IMR-90 (cell line): ENCODE results near the gene C19orf73. TPM values are rescaled to one million over a fixed set of nuclear protein-coding genes. Genes with fewer than 3 reads are reported as not detected.

Source experiments
- ATAC-seq: fragments of 200-7000 bp; cut with Tn5 transposase; 2 replicates; pipeline ENCODE4 v1.9.1; 2020; ENCODE audit warnings: low read depth, mild to moderate bottlenecking, moderate library complexity
- BruUV-seq: library from RNA; stranded (reverse); fragments of 400-500 nt; replicated peaks from 2 replicates; lab custom pipeline; 2021; lab: Mats Ljungman, UMichigan
- CTCF ChIA-PET: fragments of 300-600 bp; formaldehyde crosslinking; extraction: SDS; loops from one replicate; lab custom pipeline; 2021; ENCODE audit warnings: antibody characterized with exemption; lab: Yijun Ruan, JAX
- POLR2A ChIA-PET: fragments of 300-600 bp; sonication (Branson Sonifier 250); formaldehyde crosslinking; loops from one replicate; lab custom pipeline; 2022; ENCODE audit warnings: antibody characterized with exemption; ENCODE audit not compliant: unreplicated experiment; lab: Charles Lee
- DNase-seq: peaks from one replicate; pipeline ENCODE4 v3.0.0; 2013
- H2AFZ ChIP-seq: replicated peaks from 2 replicates; pipeline ENCODE3; 2013; ENCODE audit warnings: low read length, mild to moderate bottlenecking; ENCODE audit not compliant: poor library complexity
- H2AK5ac ChIP-seq: 2 replicates; pipeline ENCODE4 v1.6.1; 2013; ENCODE audit warnings: low read depth, low read length, inconsistent platforms
- H2AK9ac ChIP-seq: replicated peaks from 2 replicates; pipeline ENCODE3; 2013; ENCODE audit warnings: mild to moderate bottlenecking, low read depth, low read length, moderate library complexity; ENCODE audit not compliant: poor library complexity
- H2BK120ac ChIP-seq: 2 replicates; pipeline ENCODE4 v1.6.1; 2013; ENCODE audit warnings: low read depth, low read length, inconsistent platforms
- H2BK15ac ChIP-seq: 3 replicates; pipeline ENCODE4 v1.6.1; 2013; ENCODE audit warnings: low read depth, low read length, inconsistent platforms
- H2BK20ac ChIP-seq: 2 replicates; pipeline ENCODE4 v1.6.1; 2013; ENCODE audit warnings: low read depth, mild to moderate bottlenecking, inconsistent platforms, low read length, moderate library complexity
- H2BK5ac ChIP-seq: 2 replicates; pipeline ENCODE4 v1.6.1; 2013; ENCODE audit warnings: mild to moderate bottlenecking, low read depth, low read length, inconsistent platforms; ENCODE audit not compliant: poor library complexity, severe bottlenecking
- H3K14ac ChIP-seq: replicated peaks from 2 replicates; pipeline ENCODE4 v1.6.1; 2013; ENCODE audit warnings: low read depth, low read length, inconsistent platforms
- H3K18ac ChIP-seq: 2 replicates; pipeline ENCODE4 v1.6.1; 2013; ENCODE audit warnings: low read depth, low read length, control low read depth
- H3K23ac ChIP-seq: 2 replicates; pipeline ENCODE4 v1.6.1; 2013; ENCODE audit warnings: low read depth, low read length, inconsistent platforms
- H3K27ac ChIP-seq: 2 replicates; pipeline ENCODE4 v1.5.1; 2013; ENCODE audit warnings: mild to moderate bottlenecking, control low read depth, low read length; ENCODE audit not compliant: insufficient read depth
- H3K27me3 ChIP-seq: 2 replicates; pipeline ENCODE4 v1.6.1; 2013; ENCODE audit warnings: low read length; ENCODE audit not compliant: control insufficient read depth, insufficient read depth
- H3K36me3 ChIP-seq: 2 replicates; pipeline ENCODE4 v1.6.1; 2013; ENCODE audit warnings: low read length, mixed read lengths; ENCODE audit not compliant: control insufficient read depth, insufficient read depth
- H3K4ac ChIP-seq: 2 replicates; pipeline ENCODE4 v1.6.1; 2013; ENCODE audit warnings: low read depth, low read length, inconsistent platforms
- H3K4me1 ChIP-seq: 2 replicates; pipeline ENCODE4 v1.6.1; 2013; ENCODE audit warnings: low read length, mixed read lengths; ENCODE audit not compliant: control insufficient read depth, insufficient read depth
- H3K4me2 ChIP-seq: 2 replicates; pipeline ENCODE4 v1.6.1; 2013; ENCODE audit warnings: low read depth, mild to moderate bottlenecking, control low read depth, low read length, moderate library complexity
- H3K4me3 ChIP-seq: 2 replicates; pipeline ENCODE4 v1.5.1; 2013; ENCODE audit warnings: low read depth, mild to moderate bottlenecking, control low read depth, low read length, moderate library complexity; ENCODE audit not compliant: insufficient read depth
- H3K56ac ChIP-seq: 2 replicates; pipeline ENCODE4 v1.6.1; 2013; ENCODE audit warnings: low read length, inconsistent platforms; ENCODE audit not compliant: insufficient read depth; ENCODE audit errors: extremely low read depth
- H3K79me1 ChIP-seq, 2 experiments: 2 replicates each; pipeline ENCODE4 v1.6.1; 2013; ENCODE audit warnings: low read length in 2 of 2, inconsistent platforms in 1 of 2, low read depth in 1 of 2
- H3K9ac ChIP-seq: 2 replicates; pipeline ENCODE4 v1.6.1; 2013; ENCODE audit warnings: low read depth, low read length, control low read depth
- H3K9me1 ChIP-seq: 2 replicates; pipeline ENCODE4 v1.6.1; 2013; ENCODE audit warnings: low read length, inconsistent platforms; ENCODE audit not compliant: insufficient read depth
- H3K9me3 ChIP-seq: 2 replicates; pipeline ENCODE4 v1.6.1; 2013; ENCODE audit warnings: low read length; ENCODE audit not compliant: control insufficient read depth, insufficient read depth
- H4K20me1 ChIP-seq: 2 replicates; pipeline ENCODE4 v1.6.1; 2013; ENCODE audit warnings: low read length, inconsistent platforms; ENCODE audit not compliant: insufficient read depth
- H4K5ac ChIP-seq: 2 replicates; pipeline ENCODE4 v1.6.1; 2013; ENCODE audit warnings: mild to moderate bottlenecking, low read depth, low read length, control low read depth
- H4K8ac ChIP-seq, 2 experiments: 2 replicates each; pipeline ENCODE4 v1.6.1; 2013; ENCODE audit warnings: low read depth in 2 of 2, low read length in 2 of 2, control low read depth in 1 of 2, inconsistent platforms in 1 of 2
- H4K91ac ChIP-seq: 2 replicates; pipeline ENCODE4 v1.6.1; 2013; ENCODE audit warnings: low read depth, low read length, inconsistent platforms; ENCODE audit not compliant: insufficient read depth
- CEBPB ChIP-seq: IDR thresholded peaks from 2 replicates; pipeline ENCODE4 v1.6.1; 2012; ENCODE audit warnings: low read depth, low read length, improper control_type of control experiment
- CHD1 ChIP-seq: IDR thresholded peaks from 2 replicates; pipeline ENCODE4 v1.6.1; 2012; ENCODE audit warnings: low read depth, low read length, improper control_type of control experiment
- MAFK ChIP-seq: IDR thresholded peaks from 2 replicates; pipeline ENCODE4 v1.6.1; 2012; ENCODE audit warnings: low read depth, low read length, improper control_type of control experiment
- MAZ ChIP-seq: IDR thresholded peaks from 2 replicates; pipeline ENCODE4 v1.6.1; 2012; ENCODE audit warnings: low read depth, mild to moderate bottlenecking, low read length, improper control_type of control experiment, moderate library complexity, borderline replicate concordance
- MXI1 ChIP-seq: IDR thresholded peaks from 2 replicates; pipeline ENCODE4 v1.6.1; 2012; ENCODE audit warnings: low read depth, mild to moderate bottlenecking, low read length, moderate library complexity, borderline replicate concordance
- RCOR1 ChIP-seq: IDR thresholded peaks from 2 replicates; pipeline ENCODE4 v1.6.1; 2012; ENCODE audit warnings: mild to moderate bottlenecking, low read length, improper control_type of control experiment; ENCODE audit not compliant: insufficient replicate concordance
- RFX5 ChIP-seq: IDR thresholded peaks from 2 replicates; pipeline ENCODE4 v1.8.0; 2012; ENCODE audit warnings: low read depth, mild to moderate bottlenecking, low read length, moderate library complexity
- SMC3 ChIP-seq: fragments of 150-350 bp; IDR thresholded peaks from 2 replicates; pipeline ENCODE4 v1.6.1; 2016; ENCODE audit warnings: low read depth, mild to moderate bottlenecking, antibody characterized with exemption, low read length, moderate library complexity
- WGBS, 2 experiments: methylation state at CpG; one replicate each; pipeline versions ENCODE4 v1.1.5 to v1.1.7; 2013; ENCODE audit warnings: missing lambda C conversion rate in 2 of 2; ENCODE audit not compliant: insufficient read length in 1 of 2; ENCODE audit errors: extremely low coverage in 2 of 2; 5-methylcytosine and 5-hydroxymethylcytosine counted together
- dilution Hi-C: fragments of 300-500 bp; cut with HindIII; formaldehyde crosslinking; loops from one replicate; pipeline ENCODE4 v1.14.3; 2018; ENCODE audit warnings: low sequenced_read_pairs; ENCODE audit not compliant: unreplicated experiment
- in situ Hi-C: fragments of 300-500 bp; cut with MboI; formaldehyde crosslinking; loops from 3 replicates; pipeline ENCODE4 v1.14.3; 2019; ENCODE audit warnings: low sequenced_read_pairs, inconsistent platforms, mixed read lengths
- intact Hi-C: fragments of 100-400 bp; cut with micrococcal nuclease; formaldehyde crosslinking; loops from 2 replicates; pipeline ENCODE4 v1.10.0; 2022
- polyA plus RNA-seq, 3 experiments: library from polyadenylated mRNA; depleted of rRNA; stranded (reverse); fragments of >200 nt; gene quantifications; 2 replicates each; pipeline ENCODE4 v1.2.3, GENCODE V29; 2012; ENCODE audit warnings: low replicate concordance in 1 of 3
- total RNA-seq: library from RNA; depleted of rRNA; stranded (reverse); fragments of >200 nt; gene quantifications from 2 replicates; pipeline ENCODE4 v1.2.3, GENCODE V29; 2012
- TF ChIP-seq, protein P1 (sequence below): conservative IDR thresholded peaks from 2 replicates; pipeline ENCODE4 v1.5.1; 2012; ENCODE audit warnings: mild to moderate bottlenecking, low read depth, low read length, improper control_type of control experiment

The C19orf73 gene
- total and polyA plus RNA-seq, 2 of the 4 experiments (the other 2 are of a cell fraction): 1.2 TPM; not detected in 1

GRCh38 chr19:49109569-49110233 lies 9.2 kb downstream of the C19orf73 start:
- CTCF ChIA-PET: interaction anchor here (1.1 to 1.5 kb wide), 2 partner anchors 12 to 89 kb away, joined by 3 to 4 read pairs; no protein-coding TSS in a partner anchor
- intact Hi-C loops: loop anchor here (5.0 kb wide), 1 partner anchor 88 kb away; no protein-coding TSS in a partner anchor
- TF ChIP-seq, protein P1, sequence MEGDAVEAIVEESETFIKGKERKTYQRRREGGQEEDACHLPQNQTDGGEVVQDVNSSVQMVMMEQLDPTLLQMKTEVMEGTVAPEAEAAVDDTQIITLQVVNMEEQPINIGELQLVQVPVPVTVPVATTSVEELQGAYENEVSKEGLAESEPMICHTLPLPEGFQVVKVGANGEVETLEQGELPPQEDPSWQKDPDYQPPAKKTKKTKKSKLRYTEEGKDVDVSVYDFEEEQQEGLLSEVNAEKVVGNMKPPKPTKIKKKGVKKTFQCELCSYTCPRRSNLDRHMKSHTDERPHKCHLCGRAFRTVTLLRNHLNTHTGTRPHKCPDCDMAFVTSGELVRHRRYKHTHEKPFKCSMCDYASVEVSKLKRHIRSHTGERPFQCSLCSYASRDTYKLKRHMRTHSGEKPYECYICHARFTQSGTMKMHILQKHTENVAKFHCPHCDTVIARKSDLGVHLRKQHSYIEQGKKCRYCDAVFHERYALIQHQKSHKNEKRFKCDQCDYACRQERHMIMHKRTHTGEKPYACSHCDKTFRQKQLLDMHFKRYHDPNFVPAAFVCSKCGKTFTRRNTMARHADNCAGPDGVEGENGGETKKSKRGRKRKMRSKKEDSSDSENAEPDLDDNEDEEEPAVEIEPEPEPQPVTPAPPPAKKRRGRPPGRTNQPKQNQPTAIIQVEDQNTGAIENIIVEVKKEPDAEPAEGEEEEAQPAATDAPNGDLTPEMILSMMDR: no peak
- TF ChIP-seq MAFK (no peak), MXI1 (no peak), RFX5 (no peak), CEBPB (no peak), SMC3 (no peak), CHD1 (no peak), RCOR1 (no peak), MAZ (no peak)

More at GRCh38 chr19:49109569-49110233, 9.2 kb downstream of the C19orf73 start:
- H3K9ac ChIP-seq: no peak overlapping the region
- peaks cover 46% of the 10 kb centered on the region for H3K36me3 ChIP-seq
- ATAC-seq (no peak), DNase-seq (no peak)
- POLR2A ChIA-PET: no interaction called here
- no peak overlapping the region for H3K27ac ChIP-seq
- no peak overlapping the region for H3K4me3 ChIP-seq
- H2BK120ac ChIP-seq: no peak overlapping the region
- no peak overlapping the region for H2BK20ac ChIP-seq
- no peak overlapping the region for H4K8ac ChIP-seq
- in situ Hi-C loops: no loop called here
- no peaks in the 10 kb centered on the region for H3K27me3 ChIP-seq
- 100% methylated on average over 2 of the region's 8 CpGs; no CpG with 5 or more reads in 1 of the 2 experiments for WGBS, 2 experiments
- peaks cover 8 to 44% of the 10 kb centered on the region in 2 experiments; a peak in 3 of 4 replicates for H3K79me1 ChIP-seq
- no peak overlapping the region for H2AFZ ChIP-seq
- no peak overlapping the region for H4K91ac ChIP-seq
- peaks cover 15% of the 10 kb centered on the region for H3K9me1 ChIP-seq
- H3K14ac ChIP-seq: no peak overlapping the region
- H3K4ac ChIP-seq: no peak overlapping the region
- H2AK9ac ChIP-seq: no peak overlapping the region
- no peak overlapping the region for H2BK5ac ChIP-seq
- 0 out of 2 replicates have a peak overlapping the region, but pooled peaks have one; percentile 8 for H2AK5ac ChIP-seq
- H3K56ac ChIP-seq: no peak overlapping the region
- no peak overlapping the region for H3K18ac ChIP-seq
- H3K23ac ChIP-seq: no peak overlapping the region
- BruUV-seq: no TSS peak
- dilution Hi-C loops: no loop called here
- H3K4me1 ChIP-seq: peaks cover 4% of the 10 kb centered on the region
- no peaks in the 10 kb centered on the region for H3K9me3 ChIP-seq
- no peak overlapping the region for H3K4me2 ChIP-seq
- no peak overlapping the region for H2BK15ac ChIP-seq
- no peak overlapping the region for H4K5ac ChIP-seq
- peaks cover 31% of the 10 kb centered on the region for H4K20me1 ChIP-seq
